ENCODE results near the gene RSU1. TPM values are rescaled to one million over a fixed set of nuclear protein-coding genes. Genes with fewer than 3 reads are reported as not detected.

Gene RSU1
- total RNA-seq, 1 donor from 2014 or later = 47.4 TPM

DNA sequence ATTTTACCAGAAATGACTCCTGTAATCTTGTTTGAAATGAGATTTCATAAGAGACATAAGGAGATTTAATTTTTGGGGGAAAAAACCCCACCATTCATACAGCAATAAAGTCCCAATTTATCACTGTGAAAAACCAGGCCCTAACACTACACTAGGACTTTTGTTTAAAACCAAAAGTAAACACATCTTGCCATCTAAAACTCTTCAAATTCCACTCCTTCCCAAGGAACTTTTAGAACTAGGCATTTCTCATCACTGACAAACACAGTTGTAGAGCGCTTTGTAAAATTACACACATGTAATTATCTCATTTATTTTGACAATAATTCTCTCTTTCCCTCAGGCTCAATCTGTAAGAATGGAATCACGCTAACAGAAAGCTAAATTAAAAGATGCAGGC is 167.5 kb downstream of the RSU1 start:
- DNase-seq = no peak
- Mint-ChIP-seq H3K9me3 (no peaks in the 10 kb centered on the region), H3K27me3 (no peaks in the 10 kb centered on the region), H3K36me3 (ENCODE audit: low read depth) (peaks cover 4% of the 10 kb centered on the region), H3K4me3 (no peak overlapping the region), H3K4me1 (peaks cover 25% of the 10 kb centered on the region), H3K27ac (no peak overlapping the region)
- intact Hi-C loops (cut with micrococcal nuclease) = loop anchor here (5.0 kb wide), 1 partner anchor 128 kb away; no protein-coding TSS in a partner anchor

DNA sequence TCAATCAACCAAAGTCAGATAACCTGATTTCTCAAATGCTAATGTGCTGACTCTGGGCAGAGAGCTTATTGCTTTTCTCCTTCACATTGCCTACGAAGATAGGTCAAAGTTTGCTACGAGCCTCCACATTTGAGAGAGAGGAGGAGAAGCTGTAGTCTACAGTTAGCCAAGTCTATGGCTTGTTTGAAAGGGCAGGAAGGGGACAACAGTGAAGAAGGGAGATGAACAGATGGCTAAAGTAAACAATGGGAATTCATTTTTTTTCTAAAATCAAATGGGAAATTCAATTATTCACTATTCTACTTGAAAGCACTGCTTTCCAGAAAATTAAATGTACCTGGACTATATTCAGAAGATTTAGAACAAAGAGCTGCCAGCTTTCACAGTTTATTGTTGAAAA is 168.9 kb downstream of the RSU1 start:
- no peak overlapping the region for H3K27ac Mint-ChIP-seq

DNA sequence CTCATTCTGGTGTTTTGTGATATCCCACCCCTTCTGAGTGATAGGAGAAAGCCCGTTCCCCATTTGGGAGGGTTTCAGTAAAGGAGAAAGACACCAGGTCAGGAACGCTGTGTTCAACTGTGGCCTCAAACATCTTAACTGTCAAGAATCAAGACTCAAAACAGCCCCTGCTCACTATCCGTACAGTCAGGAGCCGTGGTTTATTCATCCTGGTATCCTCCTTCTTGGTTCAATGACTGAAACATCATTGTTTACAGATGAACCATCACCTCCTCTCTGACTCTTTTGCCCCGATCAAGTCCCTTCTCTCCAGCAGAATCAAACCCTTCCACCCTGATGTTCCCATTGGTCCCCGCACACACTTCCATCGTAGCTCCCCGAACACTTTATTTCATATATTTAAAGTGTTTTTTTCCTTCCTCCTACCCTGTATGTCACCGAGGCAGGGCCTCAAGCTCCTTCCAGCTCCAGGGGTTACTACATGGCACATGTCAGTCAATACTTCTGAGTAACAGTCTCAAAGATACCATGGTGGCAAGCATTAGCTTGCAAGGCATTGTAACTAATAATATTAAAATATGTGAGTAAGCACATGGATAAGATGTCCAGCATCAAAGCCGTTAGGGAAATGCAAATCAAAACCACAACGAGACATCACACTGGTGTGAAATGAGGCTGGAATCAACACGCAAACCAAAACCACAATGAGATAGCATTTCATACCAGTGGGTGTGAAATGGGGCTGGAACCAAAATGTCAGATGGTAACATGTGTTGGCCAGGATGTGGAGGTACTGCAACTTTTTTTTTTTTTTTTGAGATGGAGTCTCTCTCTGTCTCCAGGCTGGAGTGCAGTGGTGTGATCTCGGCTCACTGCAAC is 170.8 kb downstream of the RSU1 start:
- H3K27me3 Mint-ChIP-seq = no peaks in the 10 kb centered on the region
- peaks cover 4% of the 10 kb centered on the region for H3K36me3 Mint-ChIP-seq (ENCODE audit: low read depth)

More for the DNA sequence above, 168.9 kb downstream of the RSU1 start:
- no peaks in the 10 kb centered on the region for H3K9me3 Mint-ChIP-seq
- H3K4me1 Mint-ChIP-seq = peaks cover 24% of the 10 kb centered on the region
- no peak for DNase-seq
- intact Hi-C loops (cut with micrococcal nuclease) = no loop called here
- H3K27me3 Mint-ChIP-seq = no peaks in the 10 kb centered on the region
- H3K36me3 Mint-ChIP-seq (ENCODE audit: low read depth) = peaks cover 4% of the 10 kb centered on the region
- no peak overlapping the region for H3K4me3 Mint-ChIP-seq

GRCh38 chr10:16644146-16644545 is 173.1 kb downstream of the RSU1 start:
- no peak for DNase-seq
- Mint-ChIP-seq H3K4me1 (peaks cover 16% of the 10 kb centered on the region), H3K4me3 (no peak overlapping the region), H3K27ac (no peak overlapping the region), H3K9me3 (no peaks in the 10 kb centered on the region), H3K36me3 (ENCODE audit: low read depth) (peaks cover 4% of the 10 kb centered on the region), H3K27me3 (no peaks in the 10 kb centered on the region)
- intact Hi-C loops (cut with micrococcal nuclease) = no loop called here

More for the DNA sequence above, 170.8 kb downstream of the RSU1 start:
- intact Hi-C loops (cut with micrococcal nuclease) = loop anchor here (2.0 kb wide), 1 partner anchor 14 kb away; no protein-coding TSS in a partner anchor
- H3K9me3 Mint-ChIP-seq = no peaks in the 10 kb centered on the region
- H3K4me1 Mint-ChIP-seq = peaks cover 16% of the 10 kb centered on the region
- no peak for DNase-seq
- H3K4me3 Mint-ChIP-seq = no peak overlapping the region
- H3K27ac Mint-ChIP-seq = peak overlapping the region; percentile 64

GRCh38 chr10:16643502-16643901 is 173.7 kb downstream of the RSU1 start:
- H3K4me1 Mint-ChIP-seq = peaks cover 16% of the 10 kb centered on the region
- peaks cover 4% of the 10 kb centered on the region for H3K36me3 Mint-ChIP-seq (ENCODE audit: low read depth)
- intact Hi-C loops (cut with micrococcal nuclease) = no loop called here
- no peak for DNase-seq
- H3K27me3 Mint-ChIP-seq = no peaks in the 10 kb centered on the region
- H3K9me3 Mint-ChIP-seq = no peaks in the 10 kb centered on the region
- H3K4me3 Mint-ChIP-seq = no peak overlapping the region
- H3K27ac Mint-ChIP-seq = no peak overlapping the region

GRCh38 chr10:16640153-16640552 is 177.1 kb downstream of the RSU1 start:
- H3K4me1 Mint-ChIP-seq = peaks cover 3% of the 10 kb centered on the region
- no peak overlapping the region for H3K4me3 Mint-ChIP-seq
- H3K9me3 Mint-ChIP-seq = no peaks in the 10 kb centered on the region
- no peaks in the 10 kb centered on the region for H3K36me3 Mint-ChIP-seq (ENCODE audit: low read depth)
- no peaks in the 10 kb centered on the region for H3K27me3 Mint-ChIP-seq
- intact Hi-C loops (cut with micrococcal nuclease) = no loop called here
- no peak for DNase-seq
- H3K27ac Mint-ChIP-seq = no peak overlapping the region

DNA sequence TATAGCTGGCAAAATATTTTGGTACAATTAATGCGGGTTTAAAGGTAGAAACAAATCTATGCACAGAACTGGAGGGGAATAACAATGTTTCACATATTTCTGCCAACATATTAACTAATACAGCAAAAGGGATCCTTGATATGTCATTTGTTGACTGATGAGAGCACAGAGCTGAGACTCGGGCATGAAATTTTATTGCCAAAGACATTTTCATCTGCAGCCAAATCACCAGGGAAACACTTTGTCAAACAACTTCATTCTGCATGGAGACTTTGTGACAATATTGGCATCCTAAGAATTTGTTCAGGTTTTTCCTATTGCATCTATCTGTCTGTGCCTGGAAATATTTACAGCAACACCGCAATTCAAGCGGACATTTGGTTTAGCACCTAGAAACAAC is 177.8 kb downstream of the RSU1 start:
- Mint-ChIP-seq H3K36me3 (ENCODE audit: low read depth) (no peaks in the 10 kb centered on the region), H3K27me3 (no peaks in the 10 kb centered on the region), H3K4me1 (peaks cover under 1% of the 10 kb centered on the region), H3K4me3 (no peak overlapping the region), H3K9me3 (no peaks in the 10 kb centered on the region), H3K27ac (no peak overlapping the region)
- intact Hi-C loops (cut with micrococcal nuclease) = no loop called here
- no peak for DNase-seq

- H3K4me3 Mint-ChIP-seq = no peak overlapping the region
- no peaks in the 10 kb centered on the region for H3K27me3 Mint-ChIP-seq
- H3K9me3 Mint-ChIP-seq = no peaks in the 10 kb centered on the region
- no peak for DNase-seq
- H3K36me3 Mint-ChIP-seq (ENCODE audit: low read depth) = no peaks in the 10 kb centered on the region
- H3K4me1 Mint-ChIP-seq = no peaks in the 10 kb centered on the region
- intact Hi-C loops (cut with micrococcal nuclease) = no loop called here
- no peak overlapping the region for H3K27ac Mint-ChIP-seq
Observed at GRCh38 chr10:16632996-16633395, 184.2 kb downstream of the RSU1 start.

DNA sequence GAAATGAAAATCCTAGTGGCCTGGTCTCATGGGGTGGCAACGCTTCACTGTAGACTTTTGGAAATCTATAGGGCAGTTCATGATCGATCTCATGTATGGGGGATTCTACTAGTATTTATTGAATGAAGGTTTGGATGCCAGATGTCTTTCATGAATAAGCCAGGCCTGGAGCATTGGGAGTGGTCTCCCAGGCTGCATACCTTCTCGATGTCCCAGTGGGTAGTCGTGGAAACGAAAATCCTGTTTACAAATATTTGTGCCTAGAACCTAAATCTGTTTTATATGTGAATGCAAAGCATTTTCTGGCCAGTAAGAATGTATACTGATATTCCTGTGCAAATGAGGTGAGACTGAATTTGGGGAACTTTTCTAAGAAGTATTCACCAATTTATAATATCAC is 190.5 kb downstream of the RSU1 start:
- Mint-ChIP-seq H3K4me3 (no peak overlapping the region), H3K9me3 (peaks cover 3% of the 10 kb centered on the region), H3K4me1 (no peaks in the 10 kb centered on the region), H3K27me3 (no peaks in the 10 kb centered on the region), H3K36me3 (ENCODE audit: low read depth) (no peaks in the 10 kb centered on the region), H3K27ac (no peak overlapping the region)
- DNase-seq = no peak
- intact Hi-C loops (cut with micrococcal nuclease) = no loop called here

DNA sequence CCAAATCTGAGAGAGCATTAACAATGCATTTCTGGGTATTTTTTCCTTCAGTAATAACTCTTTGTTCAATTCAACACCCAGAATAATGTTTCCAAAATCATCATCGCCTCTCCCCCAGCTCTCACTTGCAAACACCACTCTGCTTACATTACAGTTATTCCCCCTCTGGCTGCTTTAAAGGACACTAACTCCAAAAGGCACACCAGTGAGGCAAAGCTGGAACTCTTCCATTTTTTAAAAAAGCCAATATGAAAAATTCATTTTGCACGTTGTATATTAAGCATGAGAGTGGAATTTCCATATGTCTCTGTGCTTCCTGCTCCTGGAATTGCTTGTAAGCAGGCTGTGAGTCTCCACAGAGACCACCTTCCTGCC is 204.3 kb downstream of the RSU1 start:
- H3K27me3 Mint-ChIP-seq = no peaks in the 10 kb centered on the region
- no peak for DNase-seq
- peaks cover 22% of the 10 kb centered on the region for H3K9me3 Mint-ChIP-seq
- intact Hi-C loops (cut with micrococcal nuclease) = no loop called here
- H3K27ac Mint-ChIP-seq = no peak overlapping the region
- no peaks in the 10 kb centered on the region for H3K4me1 Mint-ChIP-seq
- no peak overlapping the region for H3K4me3 Mint-ChIP-seq
- H3K36me3 Mint-ChIP-seq (ENCODE audit: low read depth) = no peaks in the 10 kb centered on the region

DNA sequence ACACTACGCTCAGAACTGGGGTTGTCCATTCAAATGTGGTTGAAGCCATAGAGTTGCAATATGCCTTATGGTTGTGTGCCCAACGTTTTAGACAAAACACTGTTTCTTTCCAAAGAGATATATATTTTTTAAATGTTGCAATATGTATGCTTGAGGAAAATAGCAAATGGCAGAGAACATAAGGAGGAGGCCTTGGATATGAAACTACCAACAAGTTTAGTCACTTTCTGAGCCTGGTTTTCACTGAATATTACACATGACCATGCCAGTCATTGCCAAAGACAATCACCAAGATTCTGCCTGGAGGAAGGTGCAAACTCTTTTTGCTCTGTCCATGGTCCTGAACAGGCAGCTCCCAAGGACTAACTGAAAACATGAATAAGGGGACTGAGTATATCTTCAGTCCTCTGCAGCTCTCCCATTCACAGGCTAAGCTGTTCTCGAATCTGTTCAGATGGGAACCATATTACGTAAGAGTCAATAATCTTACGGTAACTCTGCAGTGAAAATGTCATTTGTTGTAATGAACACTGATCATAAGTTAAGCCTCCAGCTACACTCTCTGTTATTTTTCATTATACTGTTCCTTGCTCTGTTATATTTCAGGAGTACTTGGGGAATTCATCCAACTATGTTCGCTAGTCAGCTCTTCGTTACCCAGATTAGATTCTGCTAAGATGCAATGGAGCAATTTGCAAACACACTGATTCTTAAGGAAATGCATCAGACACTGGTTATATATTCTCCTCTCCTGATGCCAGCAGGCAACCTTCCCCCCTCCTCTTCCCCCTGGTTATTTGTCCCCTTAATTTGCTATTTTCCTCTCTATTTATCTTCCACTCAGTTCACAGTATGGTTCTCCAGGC is 204.9 kb downstream of the RSU1 start:
- DNase-seq = peak; percentile 73
- Mint-ChIP-seq H3K27ac (no peak overlapping the region), H3K4me3 (no peak overlapping the region), H3K36me3 (ENCODE audit: low read depth) (no peaks in the 10 kb centered on the region), H3K4me1 (no peaks in the 10 kb centered on the region), H3K9me3 (peaks cover 22% of the 10 kb centered on the region), H3K27me3 (no peaks in the 10 kb centered on the region)
- intact Hi-C loops (cut with micrococcal nuclease) = no loop called here

DNA sequence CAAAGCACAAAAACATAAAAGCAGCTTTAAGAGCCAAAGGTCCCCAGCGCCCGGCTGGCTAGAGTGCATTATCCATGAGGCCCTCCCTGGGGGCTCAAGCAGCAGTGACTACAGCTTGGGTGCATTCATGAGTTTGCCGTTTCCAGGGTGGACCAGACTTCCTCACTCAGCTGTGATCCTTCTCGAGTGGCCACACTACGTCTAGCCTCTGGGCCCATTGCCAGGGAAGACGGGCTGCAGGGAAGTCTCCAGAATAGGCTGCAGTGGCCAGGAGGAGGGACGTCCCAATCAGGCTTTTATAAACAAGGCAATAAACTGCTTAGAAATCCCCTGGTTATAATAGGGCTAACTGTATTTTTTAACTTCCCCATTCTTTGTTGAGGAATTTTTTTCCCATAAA is 206.2 kb downstream of the RSU1 start:
- H3K36me3 Mint-ChIP-seq (ENCODE audit: low read depth) = no peaks in the 10 kb centered on the region
- H3K27me3 Mint-ChIP-seq = no peaks in the 10 kb centered on the region
- DNase-seq = no peak
- peaks cover 16% of the 10 kb centered on the region for H3K9me3 Mint-ChIP-seq
- intact Hi-C loops (cut with micrococcal nuclease) = no loop called here
- H3K4me3 Mint-ChIP-seq = no peak overlapping the region
- H3K27ac Mint-ChIP-seq = no peak overlapping the region
- no peaks in the 10 kb centered on the region for H3K4me1 Mint-ChIP-seq

GRCh38 chr10:16609211-16609610 is 208.0 kb downstream of the RSU1 start:
- no peaks in the 10 kb centered on the region for H3K27me3 Mint-ChIP-seq
- intact Hi-C loops (cut with micrococcal nuclease) = no loop called here
- H3K9me3 Mint-ChIP-seq = peaks cover 3% of the 10 kb centered on the region
- H3K27ac Mint-ChIP-seq = no peak overlapping the region
- DNase-seq = no peak
- H3K4me1 Mint-ChIP-seq = no peaks in the 10 kb centered on the region
- no peak overlapping the region for H3K4me3 Mint-ChIP-seq
- no peaks in the 10 kb centered on the region for H3K36me3 Mint-ChIP-seq (ENCODE audit: low read depth)

DNA sequence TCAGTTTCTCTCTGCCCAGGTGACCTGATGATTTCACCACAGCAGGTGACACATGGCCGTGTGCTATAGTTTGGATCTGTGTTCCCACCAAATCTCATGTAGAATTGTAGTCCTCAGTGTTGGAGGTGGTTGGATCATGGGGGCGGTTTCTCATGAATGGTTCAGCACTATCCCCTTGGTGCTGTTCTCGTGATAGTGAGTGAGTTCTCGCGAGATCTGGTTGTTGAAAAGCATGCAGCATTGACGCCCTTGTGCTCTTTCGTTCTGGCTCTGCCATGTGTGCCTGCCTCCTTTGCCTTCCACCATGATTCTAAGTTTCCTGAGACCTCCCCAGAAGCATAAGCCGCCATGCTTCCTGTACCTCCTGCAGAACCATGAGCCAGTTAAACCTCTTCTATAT is 210.3 kb downstream of the RSU1 start:
- Mint-ChIP-seq H3K4me3 (no peak overlapping the region), H3K27ac (no peak overlapping the region), H3K9me3 (no peaks in the 10 kb centered on the region), H3K4me1 (no peaks in the 10 kb centered on the region), H3K27me3 (no peaks in the 10 kb centered on the region), H3K36me3 (ENCODE audit: low read depth) (no peaks in the 10 kb centered on the region)
- intact Hi-C loops (cut with micrococcal nuclease) = no loop called here
- DNase-seq = no peak

All from activated CD4-positive, alpha-beta T cell treated with anti-CD3 and anti-CD28 coated beads, Interleukin-2, amount 10 ng/mL, durations not matched to agents 24 days and 14 days (primary cell).